DMS 273 (cell line): ENCODE data around the gene NHLRC4.

Experiments used
- DNase-seq: peaks from one replicate; lab custom pipeline; 2025; ENCODE audit not compliant: unreplicated experiment; lab: John Stamatoyannopoulos, UW

Gene NHLRC4

DNA sequence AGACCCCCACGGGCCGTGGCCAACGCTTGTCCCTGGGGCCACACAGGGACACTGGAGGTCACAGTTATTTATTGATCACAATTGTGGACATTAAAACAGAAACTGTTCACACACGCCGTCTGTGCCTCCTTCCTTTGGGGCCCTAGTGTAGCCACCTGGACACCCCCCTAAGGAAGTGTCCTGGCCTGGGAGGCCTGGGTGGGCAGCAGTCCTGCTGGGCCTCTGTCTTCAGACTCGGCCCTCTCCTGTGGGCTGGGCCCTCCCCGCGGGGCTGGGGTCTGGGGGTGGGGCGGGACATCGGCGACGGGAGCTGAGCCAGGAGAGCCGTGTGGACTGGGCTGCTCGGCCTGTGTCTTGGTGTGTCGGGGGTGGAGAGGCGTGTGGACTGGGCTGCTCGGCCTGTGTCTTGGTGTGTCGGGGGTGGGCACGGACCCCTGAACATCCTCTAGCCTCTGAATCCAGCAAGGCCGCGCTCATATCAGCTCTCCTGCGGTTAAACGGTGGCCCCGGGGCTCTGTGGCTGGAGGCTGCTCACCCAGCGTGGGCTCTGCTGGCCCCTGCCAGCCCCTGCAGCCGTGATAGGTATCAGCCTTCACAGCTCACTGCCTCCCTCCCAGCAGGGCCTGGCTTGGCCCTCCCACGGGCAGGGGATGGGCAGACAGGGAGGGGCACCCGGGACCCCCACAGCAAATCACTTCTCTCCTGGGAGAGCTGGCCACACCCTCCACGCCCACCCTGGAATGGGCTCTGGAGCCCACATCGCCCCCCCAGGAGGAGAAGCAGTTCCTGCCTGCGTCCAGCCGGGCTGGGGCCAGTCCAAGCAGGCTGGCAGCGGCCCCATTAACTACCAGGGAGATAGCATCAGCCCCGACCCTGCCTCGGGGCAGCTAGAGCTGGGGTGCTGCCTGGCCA, 1.1 kb upstream of the NHLRC4 start:
- no peak for DNase-seq

GRCh38 chr16:567373-568256, 810 bp downstream of the NHLRC4 start:
- no peak for DNase-seq

DNA sequence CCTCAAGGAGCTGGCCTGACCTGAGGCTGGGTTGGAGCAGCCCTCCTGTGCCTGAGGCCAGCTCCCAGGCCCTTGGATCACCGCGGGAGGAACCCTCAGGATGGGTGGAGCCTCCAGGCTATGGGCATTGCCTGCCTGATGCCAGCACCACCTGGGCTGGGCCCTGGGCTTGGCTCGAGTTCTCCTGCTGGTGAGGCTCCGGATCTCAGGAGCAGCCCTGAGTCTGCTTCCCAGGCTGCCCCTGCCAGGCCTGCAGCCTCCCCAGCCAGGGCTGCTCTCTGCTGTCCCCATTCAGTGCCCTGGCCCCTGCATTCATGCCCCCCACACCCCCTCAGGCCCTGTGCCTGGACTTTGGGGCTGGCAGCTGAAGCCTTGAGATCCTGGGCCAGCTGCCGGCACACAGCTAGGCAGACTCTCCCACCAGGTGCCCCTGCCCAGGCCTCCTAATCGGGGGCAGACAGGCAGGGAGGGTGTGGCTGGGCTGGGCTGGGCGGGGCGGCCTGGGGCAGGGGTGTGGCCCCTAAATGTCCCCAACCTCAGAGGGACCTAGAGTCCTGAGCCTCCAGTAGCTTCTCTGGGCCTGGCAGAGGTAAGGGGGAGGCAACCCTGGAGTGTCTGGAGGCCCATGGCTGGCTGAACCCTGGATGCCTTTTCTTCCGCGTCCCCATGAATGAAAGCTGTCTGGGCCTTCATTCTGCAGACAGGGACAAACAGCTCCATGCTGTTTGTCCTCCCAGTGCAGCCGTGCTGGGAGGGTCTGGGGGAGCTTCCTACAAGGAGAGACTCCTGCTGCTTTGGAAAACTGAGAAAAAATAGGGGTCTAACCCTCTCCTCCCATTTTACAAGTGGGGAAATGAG, 1.8 kb downstream of the NHLRC4 start:
- DNase-seq, result peak; percentile 59

GRCh38 chr16:569445-570254, 2.8 kb downstream of the NHLRC4 start, which contains the start of gene PIGQ:
TSS of gene PIGQ (plus strand) at chr16:569968. CDS start at chr16:574075, 4,107 bp downstream.
- peak; percentile 86 for DNase-seq

GRCh38 chr16:572865-573650, 6.3 kb downstream of the NHLRC4 start:
- DNase-seq, result no peak

- no peak for DNase-seq
Observed at GRCh38 chr16:574021-574760, 7.4 kb downstream of the NHLRC4 start.

DNA sequence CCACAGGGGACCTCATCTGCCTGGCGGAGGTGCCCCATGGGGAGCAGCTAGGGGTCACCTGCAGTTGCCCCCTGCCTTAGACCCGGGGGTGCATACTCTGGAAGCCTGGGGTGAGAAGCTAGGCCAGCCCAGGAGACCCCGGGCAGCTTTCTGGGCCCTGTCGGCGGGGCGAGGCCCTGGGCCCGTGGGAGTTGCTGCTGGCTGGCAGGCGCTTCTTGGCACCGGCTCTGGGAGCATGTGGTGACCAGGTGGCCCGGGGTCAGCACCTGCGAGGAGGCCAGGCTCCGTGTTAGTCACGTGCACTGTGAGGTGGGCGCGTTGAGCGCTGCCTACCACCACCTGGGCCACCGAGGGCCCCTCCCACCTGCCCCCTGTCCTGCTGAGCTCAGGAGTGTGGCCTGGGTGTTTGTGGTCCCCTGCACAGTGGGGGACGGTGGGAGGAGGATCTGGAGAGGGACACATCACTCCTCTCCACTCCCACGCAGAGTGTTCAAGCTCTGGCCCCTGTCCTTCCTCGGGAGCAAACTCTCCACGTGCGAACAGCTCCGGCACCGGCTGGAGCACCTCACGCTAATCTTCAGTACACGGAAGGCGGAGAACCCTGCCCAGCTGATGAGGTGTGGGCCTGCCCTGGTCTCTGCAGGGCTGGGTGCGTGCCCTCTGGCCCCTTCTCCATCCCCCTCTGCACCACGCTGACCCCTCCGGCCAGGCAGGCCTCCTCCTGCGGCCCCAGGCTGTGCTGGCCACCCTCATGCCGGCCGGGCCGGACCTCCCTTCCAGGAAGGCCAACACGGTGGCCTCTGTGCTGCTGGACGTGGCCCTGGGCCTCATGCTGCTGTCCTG, 8.8 kb downstream of the NHLRC4 start:
- DNase-seq, result no peak

GRCh38 chr16:576197-576822, 9.5 kb downstream of the NHLRC4 start:
- no peak for DNase-seq

DNA sequence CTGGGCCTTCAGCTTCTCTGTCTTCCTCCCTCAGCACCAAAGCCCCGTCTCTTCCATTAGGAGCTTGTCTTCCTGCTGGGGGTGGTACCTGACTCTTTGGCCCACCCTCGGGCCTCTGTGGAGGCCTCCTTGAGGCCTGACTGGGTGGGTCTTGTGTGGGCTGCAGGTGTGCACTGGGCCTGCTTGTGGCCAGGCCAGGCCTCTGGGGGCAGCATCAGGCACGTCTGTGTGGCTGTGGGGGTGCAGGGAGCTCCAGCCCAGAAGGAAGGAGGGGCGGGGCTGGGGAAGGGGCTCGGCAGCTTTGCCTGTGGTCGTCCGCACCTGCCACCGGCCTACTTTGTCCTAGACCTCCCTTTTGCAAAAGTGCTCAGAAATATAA, 10.0 kb downstream of the NHLRC4 start:
- no peak for DNase-seq

- no peak for DNase-seq
Observed at GRCh38 chr16:577796-578195, 11.0 kb downstream of the NHLRC4 start.

- DNase-seq, result no peak
Observed at GRCh38 chr16:578232-578869, 11.5 kb downstream of the NHLRC4 start.

GRCh38 chr16:578870-579405, 12.1 kb downstream of the NHLRC4 start:
- DNase-seq, result peak; percentile 79

DNA sequence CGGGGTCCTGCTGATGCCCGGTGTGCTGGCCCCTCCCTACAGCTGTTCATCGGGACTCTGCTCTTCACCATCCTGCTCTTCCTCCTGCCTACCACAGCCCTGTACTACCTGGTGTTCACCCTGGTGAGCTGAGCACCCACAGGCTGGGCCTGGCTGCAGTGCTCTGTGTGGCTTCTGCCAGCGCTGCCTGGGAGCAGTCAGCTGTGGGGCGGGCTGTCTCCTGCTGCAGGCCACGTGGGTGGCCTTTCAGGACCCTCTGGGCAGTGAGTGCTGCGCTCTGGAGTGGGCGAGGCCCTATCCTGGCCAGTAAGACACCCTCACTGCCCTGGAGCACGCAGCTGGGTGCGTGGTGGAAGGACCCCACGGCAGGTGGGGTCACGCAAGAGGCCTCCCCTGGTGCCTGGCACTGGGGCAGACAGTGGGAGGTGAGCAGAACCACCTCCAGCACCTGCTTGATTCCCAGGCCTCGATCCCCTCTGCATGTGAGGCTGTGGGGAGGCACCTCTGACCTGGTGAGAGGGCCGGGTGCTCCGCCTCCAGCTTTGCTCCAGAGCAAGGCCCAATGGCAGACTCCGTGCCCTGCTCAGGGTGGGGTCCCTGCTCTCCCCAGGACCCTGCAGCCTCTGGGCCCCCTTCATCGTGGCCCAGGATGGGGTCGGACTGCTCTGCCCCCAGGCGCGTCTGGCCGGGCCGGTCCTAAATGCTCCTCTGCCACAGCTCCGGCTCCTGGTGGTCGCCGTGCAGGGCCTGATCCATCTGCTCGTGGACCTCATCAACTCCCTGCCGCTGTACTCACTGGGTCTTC, 13.5 kb downstream of the NHLRC4 start:
- no peak for DNase-seq

GRCh38 chr16:580946-581498, 14.2 kb downstream of the NHLRC4 start:
- DNase-seq, result no peak

- DNase-seq, result no peak
Observed at GRCh38 chr16:582218-582613, 15.4 kb downstream of the NHLRC4 start.
